ENCODE results near the gene ELF4.
"Not testable (repeated sequence)": the region's sequence is repeated elsewhere in the genome, so short reads cannot be mapped to it uniquely, and the experiment has no call there.

ELF4 gene

DNA sequence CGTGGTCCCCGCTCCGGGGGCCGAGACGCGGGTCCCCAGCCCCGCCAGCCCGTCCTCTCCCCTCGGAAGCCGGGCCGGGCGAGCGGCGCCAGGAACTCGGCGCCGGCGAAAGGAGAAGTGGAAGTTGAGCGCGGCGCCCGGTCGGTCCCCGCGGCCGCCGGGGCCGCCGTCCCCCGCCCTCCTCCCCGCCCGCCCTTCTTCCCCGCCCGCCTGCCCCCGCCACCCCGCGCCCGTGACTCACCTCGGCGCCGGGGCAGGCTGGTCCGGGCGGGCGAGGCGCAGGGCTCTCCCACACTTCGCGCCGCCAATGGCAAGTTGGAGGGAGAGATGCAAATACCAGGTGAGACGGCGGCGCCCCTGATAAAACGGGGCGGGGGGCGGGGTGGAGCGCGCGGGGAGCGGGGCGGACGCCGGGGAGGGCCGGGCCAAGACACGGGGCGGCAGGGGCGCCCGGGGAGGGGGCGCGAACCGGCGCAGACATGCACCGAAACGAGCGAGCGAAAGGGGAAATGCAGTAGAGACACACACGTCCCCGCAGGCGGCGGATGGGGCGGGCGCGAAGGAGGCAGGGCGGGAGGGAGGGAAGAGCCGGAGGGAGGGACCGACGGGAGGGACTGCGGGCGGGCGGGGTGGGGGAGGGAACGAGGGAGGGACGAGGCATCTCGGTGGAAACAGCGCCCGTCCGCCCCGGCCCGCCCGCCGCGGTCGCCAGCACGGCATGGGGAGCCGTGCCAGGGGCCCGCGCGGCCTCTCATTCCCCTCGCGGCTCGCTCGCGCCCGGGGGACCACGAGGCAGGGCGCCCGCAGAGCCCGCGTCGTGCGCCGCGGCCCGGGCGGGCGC, at the start of gene ELF4:
ELF4 (minus strand) TSS at position 119 of the 841 bp plus-strand sequence. CDS start 29,167 bp downstream, outside the sequence.
- peak; percentile 48 for DNase-seq

DNA sequence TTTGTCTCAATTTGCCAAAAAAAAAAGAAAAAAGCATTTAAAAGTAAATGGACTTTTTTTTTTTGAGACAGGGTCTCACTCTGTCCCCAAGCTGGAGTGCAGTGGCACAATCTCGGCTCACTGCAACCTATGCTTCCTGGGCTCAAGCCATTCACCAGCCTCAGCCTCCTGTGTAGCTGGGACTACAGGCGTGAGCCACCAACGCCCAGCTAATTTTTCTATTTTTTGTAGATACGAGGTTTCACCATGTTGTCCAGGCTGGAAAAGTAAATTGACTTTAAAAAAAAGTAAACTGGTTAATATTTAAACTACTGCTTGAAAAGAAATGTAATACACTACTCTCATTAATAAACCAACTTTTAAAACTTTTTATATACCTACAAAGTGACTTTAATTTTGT, 49.5 kb upstream of the ELF4 start:
- no peak for DNase-seq

DNA sequence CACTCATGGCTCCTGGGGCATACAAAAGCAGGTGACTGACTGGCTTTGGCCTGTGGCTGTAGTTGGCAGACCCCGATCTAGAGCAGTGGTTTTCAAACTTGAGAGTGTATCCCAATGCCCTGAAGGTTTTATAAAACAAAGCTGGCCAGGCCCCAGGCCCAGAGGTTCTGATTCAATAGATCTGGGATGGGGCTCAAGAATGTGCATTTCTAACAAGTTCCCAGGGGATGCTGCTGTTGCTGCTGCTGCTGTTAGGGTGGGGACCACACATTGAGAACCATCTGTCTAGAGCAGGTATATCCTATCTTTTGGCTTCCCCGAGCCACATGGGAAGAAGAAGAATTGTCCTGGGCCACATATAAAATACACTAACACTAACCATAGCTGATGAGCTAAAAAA, 48.0 kb upstream of the ELF4 start:
- DNase-seq = no peak

DNA sequence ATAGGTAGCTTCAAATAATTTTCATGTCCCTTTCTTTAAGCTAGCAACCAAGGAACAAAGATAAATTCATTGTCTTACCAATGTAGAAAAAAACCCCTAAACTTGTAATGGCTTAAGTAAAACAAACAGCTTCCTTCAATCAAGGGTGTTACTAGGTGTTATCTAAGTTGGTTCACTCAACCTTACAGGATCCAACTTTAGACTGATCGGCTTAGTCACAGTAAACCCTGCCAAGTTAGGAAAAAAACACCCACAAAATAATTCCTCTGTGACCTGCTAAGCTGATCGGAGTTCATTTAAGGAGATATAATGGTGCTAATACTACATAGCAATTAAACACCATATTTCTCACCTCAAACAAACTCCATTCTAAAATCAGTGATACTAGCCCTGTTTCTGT, 45.3 kb upstream of the ELF4 start:
- DNase-seq = no peak

DNA sequence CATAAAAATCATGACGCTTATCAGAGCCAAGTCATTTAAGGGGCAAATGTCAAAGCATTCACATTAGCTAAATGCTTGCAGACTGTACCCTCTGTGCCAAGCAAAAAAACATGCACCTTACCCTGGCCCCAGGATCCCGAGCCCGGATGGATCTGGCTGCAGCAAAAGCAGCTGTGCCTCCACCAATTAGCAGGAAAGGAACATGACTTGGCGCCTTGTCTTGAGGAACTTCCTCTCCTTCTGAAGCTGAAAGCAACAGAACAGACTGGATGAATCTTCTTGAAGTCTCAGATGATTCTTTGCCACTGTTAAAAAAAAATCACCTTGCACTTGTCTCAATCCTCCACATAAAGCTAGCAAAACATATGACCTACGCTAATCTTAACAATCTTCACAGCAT, 37.3 kb upstream of the ELF4 start:
- no peak for DNase-seq

DNA sequence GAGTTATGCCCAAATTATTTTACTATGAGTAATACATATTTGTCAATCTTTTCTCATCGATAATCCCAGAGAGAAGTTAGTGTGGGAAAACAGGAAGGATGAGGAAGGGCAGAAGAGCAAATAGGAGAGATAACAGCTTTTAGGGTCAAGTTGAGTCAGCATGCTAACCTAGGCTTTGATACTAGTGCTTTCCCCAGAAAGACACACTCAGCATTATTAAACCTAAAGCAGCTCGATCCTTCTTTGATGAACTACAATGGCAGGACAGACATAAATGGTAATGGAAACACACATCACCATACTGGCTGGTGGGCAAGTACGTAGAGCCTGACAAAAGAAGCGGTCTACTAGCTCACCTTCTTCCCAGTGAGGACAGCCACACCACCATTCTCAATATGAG, 34.8 kb upstream of the ELF4 start:
- DNase-seq = no peak

DNA sequence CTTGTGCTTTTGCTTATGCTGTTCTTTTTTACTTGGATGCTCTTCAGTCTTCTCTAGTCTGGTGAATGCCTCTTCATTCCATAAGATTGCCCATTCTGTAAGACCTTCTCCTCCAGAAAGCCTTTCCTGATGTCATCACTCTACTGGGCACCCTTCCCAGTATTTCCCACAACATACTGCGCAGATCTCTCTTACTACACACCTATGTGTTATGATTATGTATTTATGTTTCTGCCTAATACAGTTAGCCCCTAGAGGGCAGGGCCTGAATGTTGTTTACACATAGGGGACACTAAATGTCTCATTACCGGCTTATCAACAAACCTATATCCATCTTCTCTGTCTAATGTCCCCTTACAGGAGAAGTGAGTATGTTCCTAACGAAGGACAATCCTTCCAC, 34.2 kb upstream of the ELF4 start:
- no peak for DNase-seq

DNA sequence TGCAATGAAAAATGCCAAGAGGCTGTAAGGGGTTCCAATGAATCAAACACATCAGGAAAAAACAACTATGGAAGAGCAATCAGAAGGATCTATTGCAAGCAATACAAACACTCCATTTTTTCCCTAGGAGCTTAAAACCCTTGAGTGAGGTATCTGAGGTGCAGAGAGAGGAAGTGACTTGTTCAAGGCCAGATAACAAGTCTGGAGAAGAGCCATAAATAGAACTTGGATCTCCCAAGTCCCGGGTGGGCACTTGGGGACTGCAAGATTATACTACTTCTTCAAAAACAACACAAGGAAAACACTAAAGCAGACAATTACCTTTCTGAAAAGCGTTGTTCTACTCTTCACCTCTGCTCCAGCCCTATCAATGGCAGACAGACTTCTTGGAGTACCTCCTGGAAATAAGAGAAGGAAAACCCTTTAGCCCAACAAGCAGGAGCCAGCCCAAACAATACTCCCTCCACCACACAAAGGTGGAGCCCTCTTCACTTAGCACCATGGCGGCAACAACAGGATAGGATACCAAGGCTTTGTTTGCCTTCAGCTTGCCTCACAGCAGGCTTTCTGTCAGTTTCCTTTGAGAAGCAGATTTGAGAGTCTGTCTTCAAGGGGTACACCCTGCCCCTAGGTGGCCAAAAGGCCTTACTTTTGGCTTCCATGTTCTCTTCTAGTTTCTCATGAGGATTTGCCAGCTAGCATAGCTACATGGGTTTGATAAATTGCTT, 29.3 kb upstream of the ELF4 start:
- DNase-seq = no peak

DNA sequence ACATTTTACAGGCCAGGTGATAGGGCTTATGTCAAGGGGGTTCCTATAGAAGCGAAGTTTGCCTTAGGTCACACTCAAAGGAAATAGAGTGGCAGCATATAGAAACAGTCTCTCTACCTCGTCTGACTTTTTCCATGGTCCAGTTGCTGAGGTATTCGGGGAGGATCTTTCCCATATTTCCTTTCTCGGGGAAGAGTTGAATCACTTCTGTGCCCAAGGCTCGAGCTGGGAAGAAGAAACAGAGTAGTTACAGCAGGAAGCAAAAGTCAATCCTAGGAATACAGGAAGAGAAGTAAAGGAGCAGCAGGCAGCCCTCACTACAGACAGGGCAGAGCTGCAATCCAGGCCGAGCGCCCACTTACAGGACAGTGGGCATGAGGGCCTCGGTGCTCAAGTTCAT, 26.7 kb upstream of the ELF4 start:
- DNase-seq = no peak

DNA sequence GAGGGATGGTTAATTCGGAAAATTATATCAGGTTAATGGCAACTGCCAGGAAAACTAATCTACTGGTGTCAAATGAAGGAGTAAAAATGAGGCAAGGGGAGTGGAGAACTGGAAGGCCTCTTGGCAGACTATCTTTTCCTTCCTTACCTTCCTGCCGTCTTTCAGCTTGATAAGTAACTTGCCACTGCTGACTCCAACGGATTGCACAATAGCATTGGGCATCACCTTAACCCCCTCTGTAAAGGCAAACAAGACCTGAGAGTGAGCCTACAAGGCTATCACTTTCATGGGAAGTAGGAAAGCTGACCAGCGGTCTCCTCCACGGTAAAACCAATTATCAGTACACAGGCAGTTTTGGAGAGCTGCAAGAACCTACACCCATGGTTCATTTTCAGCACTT, 26.2 kb upstream of the ELF4 start:
- no peak for DNase-seq

DNA sequence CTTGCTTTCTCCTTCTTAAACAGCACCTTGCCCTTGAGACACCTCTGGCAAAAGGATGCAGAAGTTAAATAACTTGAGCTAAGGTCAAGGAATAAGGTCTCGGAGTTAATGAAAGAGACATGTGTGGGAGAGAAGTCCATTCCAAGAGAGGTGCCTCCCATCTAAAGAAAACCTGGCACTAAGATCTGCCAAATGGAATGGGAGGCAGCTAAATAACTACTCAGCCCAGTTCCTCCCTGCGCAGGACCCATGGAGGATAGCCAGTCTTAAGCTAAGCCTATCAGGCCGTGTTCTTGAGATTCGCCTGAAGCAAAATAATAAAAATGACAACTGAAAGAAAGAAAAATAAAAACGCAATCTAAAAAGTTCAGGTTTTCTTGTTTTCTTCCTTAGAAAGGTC, 20.7 kb upstream of the ELF4 start:
- DNase-seq = no peak

DNA sequence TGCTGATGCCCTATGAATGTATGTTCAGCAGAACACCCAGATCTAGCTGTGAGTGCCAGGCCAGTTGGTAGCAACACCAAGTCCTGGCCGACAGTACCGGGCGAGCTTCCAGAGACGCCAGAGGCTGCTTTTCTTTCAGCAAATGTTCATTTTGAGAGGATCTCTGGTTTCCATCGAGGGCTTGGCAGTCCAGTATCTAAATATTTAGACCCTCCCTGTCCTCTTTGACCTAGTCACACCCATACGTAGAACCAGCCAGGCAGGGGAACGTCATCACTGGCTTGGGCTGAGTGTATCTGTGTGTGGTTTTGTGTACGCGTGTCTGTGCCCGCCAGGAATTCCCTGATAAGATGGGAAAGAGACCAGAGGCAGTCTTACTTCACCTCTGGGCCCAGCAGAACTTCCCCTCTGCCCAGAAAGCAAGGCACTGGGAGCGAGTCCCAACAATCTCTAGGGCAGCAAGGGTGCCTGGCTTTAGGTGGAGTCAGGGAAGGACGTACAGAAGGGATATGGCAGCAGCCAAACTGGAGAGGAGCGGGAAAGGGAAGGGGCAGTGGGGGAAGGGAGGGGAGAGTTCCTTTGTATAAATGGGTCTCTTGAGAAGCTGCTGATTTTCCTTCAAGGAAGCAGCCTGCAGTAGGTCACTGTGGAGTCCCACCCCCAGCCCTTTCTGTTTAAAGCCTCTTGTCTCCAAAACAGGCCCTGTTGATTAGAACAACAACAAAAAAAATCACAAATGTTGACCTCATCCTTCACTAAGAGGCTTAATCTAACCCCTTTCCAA, 15.0 kb upstream of the ELF4 start:
- DNase-seq = no peak

DNA sequence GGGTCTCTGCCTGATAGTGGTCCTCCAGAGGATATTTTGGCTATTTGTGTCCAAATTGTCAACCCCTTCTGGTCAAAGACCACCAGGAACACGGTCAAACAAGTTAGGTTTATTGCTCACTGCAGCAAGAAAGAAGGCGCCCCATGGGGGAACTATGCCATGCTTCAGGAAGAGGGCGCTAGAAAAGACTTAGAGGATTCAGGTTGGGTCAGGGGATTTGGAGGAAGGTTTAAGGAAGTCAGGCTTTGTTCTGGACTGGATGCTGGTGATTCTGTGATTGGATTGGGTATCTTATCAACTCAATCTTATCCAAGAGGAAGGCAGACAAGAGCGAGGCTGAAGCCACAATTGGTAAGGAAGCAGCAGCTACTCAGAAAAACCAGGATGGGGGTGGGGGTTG, 14.3 kb upstream of the ELF4 start:
- no peak for DNase-seq

DNA sequence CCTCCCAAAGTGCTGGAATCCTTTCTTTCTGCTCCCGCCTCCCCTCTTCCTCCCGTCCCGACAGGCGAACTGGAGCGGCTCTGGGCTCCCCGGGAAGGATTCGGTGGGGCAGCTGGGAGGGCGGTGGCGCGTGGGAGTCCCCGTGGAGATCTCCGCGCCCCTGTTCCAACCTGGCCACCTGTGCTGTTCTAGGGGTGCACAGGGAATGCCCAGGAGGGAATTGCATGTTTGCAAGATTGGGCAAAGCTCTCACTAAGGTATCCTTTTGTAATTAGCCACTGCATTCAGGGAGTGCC, 11.2 kb upstream of the ELF4 start:
- no peak for DNase-seq

DNA sequence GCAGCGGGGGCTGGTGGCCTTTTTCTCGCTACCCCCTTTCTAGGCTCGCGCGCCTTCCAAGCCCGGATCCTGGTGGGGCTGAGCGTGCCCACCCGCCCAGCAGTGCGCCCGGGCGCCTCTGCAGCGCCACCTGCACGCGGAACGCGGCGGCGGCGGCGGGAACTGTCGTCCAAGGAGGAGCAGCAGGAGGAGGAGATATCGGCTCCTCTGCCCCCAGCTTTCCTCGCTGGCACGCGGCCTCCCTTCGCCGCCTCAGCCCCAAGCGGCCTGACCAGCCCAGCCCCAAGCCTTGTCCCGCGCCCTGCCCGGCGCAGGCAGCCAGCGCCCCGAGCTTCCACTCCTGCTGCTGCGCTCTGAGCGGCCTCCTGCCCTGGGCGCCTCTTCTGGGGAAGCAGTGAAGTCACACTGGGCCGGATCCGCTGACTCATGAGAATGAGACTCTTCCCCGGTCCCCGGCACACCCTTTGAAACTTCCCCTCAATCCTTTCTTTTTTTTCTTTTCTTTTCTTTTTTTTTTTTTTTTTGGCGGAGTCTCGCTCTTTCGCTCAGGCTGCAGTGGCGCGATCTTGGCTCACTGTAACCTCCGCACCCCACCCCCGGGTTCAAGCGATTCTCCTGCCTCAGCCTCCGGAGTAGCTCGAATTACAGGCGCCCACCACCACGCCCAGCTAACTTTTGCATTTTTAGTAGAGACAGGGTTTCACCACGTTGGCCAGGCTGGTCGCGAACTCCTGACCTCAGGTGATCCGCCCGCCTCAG, 10.6 kb upstream of the ELF4 start:
- DNase-seq = peak; percentile 64

DNA sequence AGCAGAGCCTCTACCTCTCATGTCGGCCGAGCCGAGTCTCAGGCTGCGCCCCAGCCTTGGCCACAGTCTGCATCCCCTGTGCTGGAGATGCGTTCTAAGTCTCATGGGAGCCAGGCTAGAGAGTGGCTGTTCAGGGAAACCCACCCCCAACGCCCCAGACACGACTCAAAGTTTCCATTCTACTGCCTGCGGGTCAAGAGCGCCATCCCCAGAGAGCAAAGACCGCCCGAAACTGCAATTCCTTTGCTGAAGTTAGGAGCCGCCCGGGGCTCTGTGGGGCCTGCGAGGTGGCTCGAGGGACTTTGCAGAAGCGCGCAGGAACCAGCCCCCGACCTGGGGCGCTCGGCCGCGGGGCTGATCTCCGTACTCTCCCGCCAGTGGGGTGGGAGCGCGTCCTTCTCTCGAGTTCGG, 10.0 kb upstream of the ELF4 start:
- no peak for DNase-seq

DNA sequence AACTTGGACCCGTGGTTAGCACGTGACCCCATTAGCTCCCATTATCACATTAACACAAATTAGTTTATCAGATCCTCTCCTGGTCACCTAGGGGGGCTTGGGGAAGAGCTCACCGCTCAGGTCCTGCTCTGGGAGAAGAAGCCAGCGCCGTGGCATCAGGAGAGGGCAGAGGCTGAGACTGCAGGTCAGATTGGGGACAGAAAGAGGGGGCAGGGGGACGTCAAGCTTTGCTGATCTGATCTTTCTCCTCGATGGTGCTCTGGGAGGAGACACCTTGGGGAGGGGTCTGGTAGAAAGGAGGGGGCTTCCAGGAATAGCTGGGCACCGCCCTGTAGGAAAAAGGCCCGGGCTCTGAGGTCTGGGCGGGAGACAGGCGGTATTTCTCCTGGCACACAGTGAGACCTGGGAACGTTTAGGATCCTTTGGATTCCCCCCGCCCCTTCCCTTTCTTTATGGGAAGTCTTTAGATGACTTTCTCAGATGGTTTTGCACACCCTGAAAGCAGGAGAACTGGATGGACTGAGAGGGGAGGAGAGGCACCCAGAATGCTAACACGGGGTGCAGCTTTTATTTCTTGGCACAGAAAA, 9.1 kb upstream of the ELF4 start:
- DNase-seq = no peak

DNA sequence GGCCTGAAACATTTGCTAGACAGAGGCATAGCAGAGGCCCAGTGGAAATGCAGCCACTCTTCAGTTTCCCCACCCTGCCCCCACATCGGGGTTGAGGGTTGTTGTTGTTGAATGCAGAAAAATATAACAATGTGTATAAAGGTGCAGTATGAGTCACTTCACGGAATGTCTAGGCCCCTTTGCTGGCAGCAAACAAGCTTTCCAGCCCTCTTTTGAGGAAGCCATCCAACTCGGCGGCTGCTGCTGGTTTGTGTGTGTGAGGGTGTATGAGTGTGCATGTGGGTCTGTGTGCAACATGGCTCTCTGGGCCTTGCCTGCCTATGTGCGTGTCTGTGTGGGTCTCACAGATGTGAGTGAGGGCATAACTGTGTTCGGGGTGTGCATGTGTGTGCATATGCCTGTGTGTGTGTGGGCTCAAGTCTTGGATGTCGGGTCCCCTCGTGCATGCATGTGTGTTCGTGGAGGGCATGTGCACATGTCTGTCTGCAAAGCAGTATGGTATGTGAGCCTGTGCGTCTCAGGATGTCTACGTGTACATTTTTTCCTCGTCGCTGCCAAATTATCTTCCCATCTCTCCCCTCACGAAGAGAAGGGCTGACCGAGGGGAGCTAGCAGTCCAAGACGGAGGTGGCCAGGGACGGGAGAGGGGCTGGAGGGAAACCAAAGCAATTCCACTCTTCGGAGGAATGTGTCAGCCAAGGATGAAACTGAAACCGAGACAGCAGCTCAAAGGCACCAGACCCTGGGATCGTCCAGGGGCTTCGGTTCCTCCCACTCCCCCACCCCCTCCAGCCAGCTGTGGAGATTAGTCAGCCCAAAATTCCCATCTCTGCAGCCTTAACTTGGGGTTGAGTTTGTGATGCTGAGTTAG, 8.4 kb upstream of the ELF4 start:
- DNase-seq = no peak

DNA sequence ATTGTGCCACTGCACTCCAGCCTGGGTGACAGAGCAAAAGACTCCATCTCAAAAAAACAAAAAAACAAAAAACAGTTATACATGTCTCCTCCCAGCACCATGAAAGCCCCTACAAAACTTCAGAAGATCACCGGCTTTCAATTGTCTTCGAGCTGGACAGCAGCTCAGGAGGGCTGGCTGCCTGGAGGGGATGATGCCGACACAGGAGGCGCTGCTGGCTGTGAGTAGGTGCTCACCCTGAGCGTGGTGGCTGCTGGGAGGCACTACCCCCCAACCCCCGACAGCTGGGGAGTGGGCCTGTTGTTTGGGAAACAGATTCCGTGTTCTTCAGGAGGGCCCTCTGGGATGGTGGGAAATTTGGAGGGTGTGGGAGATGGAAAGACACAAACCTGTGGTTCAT, 6.9 kb upstream of the ELF4 start:
- DNase-seq = no peak

DNA sequence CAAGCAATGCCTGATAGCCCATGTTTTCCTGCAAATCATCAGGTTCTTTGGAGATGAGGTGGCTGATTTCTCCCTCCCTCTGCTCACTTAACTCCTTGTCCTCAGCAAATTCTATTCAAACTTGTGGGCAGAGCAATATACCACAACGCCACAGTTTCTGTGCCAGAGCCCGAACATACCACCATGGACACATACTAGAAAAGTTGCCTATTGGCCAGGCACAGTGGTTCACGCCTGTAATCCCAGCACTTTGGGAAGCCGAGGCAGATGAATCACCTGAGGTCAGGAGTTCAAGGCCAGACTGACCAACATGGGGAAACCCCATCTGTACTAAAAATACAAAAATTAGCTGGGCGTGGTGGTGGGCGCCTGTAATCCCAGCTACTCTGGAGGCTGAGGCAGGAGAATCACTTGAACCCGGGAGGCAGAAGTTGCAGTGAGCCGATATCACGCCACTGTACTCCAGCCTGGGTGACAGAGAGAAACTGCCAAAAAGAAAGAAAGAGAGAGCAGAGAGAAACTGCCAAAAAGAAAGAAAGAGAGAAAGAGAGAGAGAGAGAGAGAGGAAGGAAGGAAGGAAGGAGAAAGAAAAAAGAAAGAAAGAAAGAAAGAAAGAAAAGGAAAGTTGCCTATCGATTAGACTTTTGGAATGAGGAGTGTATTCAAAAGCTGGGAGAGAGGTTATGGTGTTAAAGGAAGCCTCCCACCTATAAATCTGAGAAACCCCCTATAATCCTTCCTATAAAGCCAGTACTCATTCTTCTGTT, 5.0 kb upstream of the ELF4 start:
- DNase-seq = not testable (repeated sequence)

DNA sequence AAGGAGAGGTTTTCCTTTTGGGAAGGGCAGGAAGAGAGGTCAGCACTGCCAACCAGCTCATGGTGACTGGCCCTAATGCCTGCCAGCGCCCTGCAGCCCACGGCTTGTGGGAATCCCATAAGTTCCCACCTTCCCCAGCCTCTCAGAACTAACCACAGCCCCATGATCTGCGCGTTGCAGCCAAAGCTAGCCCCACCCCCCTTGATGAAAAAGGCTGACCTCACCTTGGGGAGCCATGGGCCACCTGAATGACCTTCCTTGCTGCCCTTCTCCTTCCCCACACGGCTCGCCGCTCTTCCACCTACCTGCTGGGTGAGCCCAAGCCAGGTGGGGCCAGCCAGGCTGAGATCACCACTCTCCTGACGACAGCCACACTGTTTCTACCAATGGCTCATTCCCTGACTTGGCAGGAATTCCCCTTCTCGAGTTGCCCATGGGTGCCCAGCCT, 3.9 kb upstream of the ELF4 start:
- DNase-seq = no peak

All from stimulated activated CD4-positive, alpha-beta T cell treated with anti-CD3 and anti-CD28 coated beads, Interleukin-1b, Interleukin-23, amount 100 ng/mL, for 48 hours (primary cell).